B cell (primary cell): ENCODE measurements around the gene DGKZ. TPM values are rescaled to one million over a fixed set of nuclear protein-coding genes. Genes with fewer than 3 reads are reported as not detected.

Source experiments
- ATAC-seq: fragments of 200-7000 bp; cut with Tn5 transposase; one replicate; pipeline ENCODE4 v1.10.0; 2021; ENCODE audit warnings: low read depth, mild to moderate bottlenecking, moderate number of reproducible peaks, moderate library complexity
- CTCF ChIA-PET: fragments of 350-600 bp; sonication (Branson Sonifier 250); formaldehyde crosslinking; loops from one replicate; lab custom pipeline; 2021; ENCODE audit warnings: antibody characterized with exemption, inconsistent platforms; lab: Charles Lee
- POLR2A ChIA-PET: fragments of 350-600 bp; sonication (Branson Sonifier 250); formaldehyde crosslinking; loops from one replicate; lab custom pipeline; 2021; ENCODE audit warnings: antibody characterized with exemption; lab: Charles Lee
- DNase-seq: peaks from one replicate; pipeline ENCODE4 v3.0.0; 2013
- H2AFZ ChIP-seq: 2 replicates; pipeline ENCODE4 v1.6.1; 2012; ENCODE audit warnings: mild to moderate bottlenecking, low read depth, low read length; ENCODE audit not compliant: insufficient read depth, poor library complexity, severe bottlenecking
- H3K27ac ChIP-seq, 2 donors: 1 replicate in 1 of 2; 2 replicates in 1 of 2; pipeline ENCODE4 v1.5.1; 2012 to 2013; ENCODE audit warnings: low read length in 2 of 2, mild to moderate bottlenecking in 2 of 2, moderate library complexity in 1 of 2
- H3K27me3 ChIP-seq, 4 experiments: fragments of 200-600 bp in 1 of 4; sonication (generic) in 1 of 4; replicated peaks in 1 of 4; 1 replicate in 2 of 4; 2 replicates in 2 of 4; pipeline versions ENCODE4 v1.6.1 to v1.7.0; 2013 to 2016; ENCODE audit warnings: low read length in 3 of 4, mild to moderate bottlenecking in 2 of 4, mixed read lengths in 1 of 4, moderate library complexity in 1 of 4; ENCODE audit not compliant: insufficient read depth in 4 of 4, control insufficient read depth in 3 of 4; ENCODE audit errors: control extremely low read depth in 1 of 4
- H3K36me3 ChIP-seq, 2 experiments: replicated peaks in 1 of 2; 1 replicate in 1 of 2; 2 replicates in 1 of 2; pipeline versions ENCODE4 v1.6.1 to v1.7.1; 2013; ENCODE audit warnings: low read length in 1 of 2; ENCODE audit not compliant: insufficient read depth in 2 of 2, control insufficient read depth in 1 of 2; ENCODE audit errors: control extremely low read depth in 1 of 2, extremely low read depth in 1 of 2
- H3K4me1 ChIP-seq, 2 donors: fragments of 200-600 bp in 1 of 2; sonication (generic) in 1 of 2; 1 replicate in 1 of 2; 2 replicates in 1 of 2; pipeline versions ENCODE4 v1.5.1 to v1.6.1; 2013 to 2017; ENCODE audit warnings: low read length in 2 of 2; ENCODE audit not compliant: control insufficient read depth in 2 of 2, insufficient read depth in 2 of 2
- H3K4me2 ChIP-seq: replicated peaks from 2 replicates; pipeline ENCODE3; 2012; ENCODE audit warnings: mild to moderate bottlenecking, low read depth, low read length; ENCODE audit not compliant: poor library complexity, severe bottlenecking
- H3K4me3 ChIP-seq, 5 experiments: fragments of 200-600 bp in 1 of 5; sonication (generic) in 1 of 5; 1 replicate in 3 of 5; 2 replicates in 2 of 5; pipeline versions ENCODE4 v1.5.1 to v1.7.0; 2011 to 2016; ENCODE audit warnings: low read length in 4 of 5, mild to moderate bottlenecking in 4 of 5, low read depth in 2 of 5, control low read depth in 1 of 5, moderate library complexity in 1 of 5; ENCODE audit not compliant: insufficient read depth in 1 of 5; ENCODE audit errors: control extremely low read depth in 1 of 5, extremely low read depth in 1 of 5
- H3K79me2 ChIP-seq: fragments of 200-600 bp; sonication (generic); one replicate; pipeline ENCODE4 v1.6.0; 2016; ENCODE audit warnings: low read length; ENCODE audit not compliant: control insufficient read depth, insufficient read depth
- H3K9ac ChIP-seq: fragments of 200-600 bp; sonication (generic); 2 replicates; pipeline ENCODE4 v1.6.1; 2017; ENCODE audit warnings: mild to moderate bottlenecking, low read length, moderate library complexity
- H3K9me3 ChIP-seq, 3 donors: one replicate each; pipeline versions ENCODE4 v1.6.1 to v1.7.1; 2013; ENCODE audit warnings: low read length in 2 of 3; ENCODE audit not compliant: control insufficient read depth in 2 of 3, insufficient read depth in 1 of 3; ENCODE audit errors: control extremely low read depth in 1 of 3
- H4K20me1 ChIP-seq: 2 replicates; pipeline ENCODE4 v1.6.0; 2012; ENCODE audit warnings: mild to moderate bottlenecking, low read length; ENCODE audit not compliant: insufficient read depth, control insufficient read depth, poor library complexity, severe bottlenecking
- H3K27ac Mint-ChIP-seq: one replicate; pipeline ENCODE4 v1.8.0; 2021; ENCODE audit warnings: mixed read lengths
- H3K27me3 Mint-ChIP-seq: one replicate; pipeline ENCODE4 v1.8.0; 2021; ENCODE audit warnings: mixed read lengths
- H3K4me1 Mint-ChIP-seq: one replicate; pipeline ENCODE4 v1.8.0; 2021; ENCODE audit warnings: mixed read lengths
- H3K4me3 Mint-ChIP-seq: one replicate; pipeline ENCODE4 v1.8.0; 2021; ENCODE audit warnings: mixed read lengths
- H3K9me3 Mint-ChIP-seq: one replicate; pipeline ENCODE4 v1.8.0; 2022; ENCODE audit warnings: mixed read lengths; ENCODE audit not compliant: insufficient read depth
- EZH2 ChIP-seq: IDR thresholded peaks from 2 replicates; pipeline ENCODE4 v1.6.1; 2012; ENCODE audit warnings: borderline replicate concordance, low read depth, mild to moderate bottlenecking, moderate library complexity, low read length; ENCODE audit not compliant: insufficient read depth, poor library complexity, severe bottlenecking
- WGBS: methylation state at CpG from one replicate; pipeline ENCODE4 v1.1.5; 2013; ENCODE audit warnings: missing lambda C conversion rate; ENCODE audit not compliant: insufficient coverage; 5-methylcytosine and 5-hydroxymethylcytosine counted together
- intact Hi-C: fragments of 100-400 bp; cut with micrococcal nuclease; formaldehyde crosslinking; loops from one replicate; pipeline ENCODE4 v1.10.0; 2022
- polyA plus RNA-seq: library from polyadenylated mRNA; depleted of rRNA; stranded (reverse); fragments of >200 nt; gene quantifications from 2 replicates; pipeline ENCODE4 v1.2.3, GENCODE V29; 2012
- total RNA-seq, 2 donors: library from RNA; stranded (reverse); fragments of 120-200 nt in 1 of 2; gene quantifications; 1 replicate in 1 of 2; 2 replicates in 1 of 2; pipeline versions ENCODE4 v1.2.3 to v1.2.4, GENCODE V29; 2013 to 2022
- TF ChIP-seq, protein P1 (sequence below): fragments of 200-600 bp; IDR thresholded peaks from one replicate; pipeline ENCODE4 v1.8.0; 2022; ENCODE audit warnings: antibody characterized with exemption, mild to moderate bottlenecking

Gene DGKZ
- total and polyA plus RNA-seq, 2 donors (not counting 1 experiment from before 2014, with no cell fraction given) = 56.6 to 79.5 TPM

DNA sequence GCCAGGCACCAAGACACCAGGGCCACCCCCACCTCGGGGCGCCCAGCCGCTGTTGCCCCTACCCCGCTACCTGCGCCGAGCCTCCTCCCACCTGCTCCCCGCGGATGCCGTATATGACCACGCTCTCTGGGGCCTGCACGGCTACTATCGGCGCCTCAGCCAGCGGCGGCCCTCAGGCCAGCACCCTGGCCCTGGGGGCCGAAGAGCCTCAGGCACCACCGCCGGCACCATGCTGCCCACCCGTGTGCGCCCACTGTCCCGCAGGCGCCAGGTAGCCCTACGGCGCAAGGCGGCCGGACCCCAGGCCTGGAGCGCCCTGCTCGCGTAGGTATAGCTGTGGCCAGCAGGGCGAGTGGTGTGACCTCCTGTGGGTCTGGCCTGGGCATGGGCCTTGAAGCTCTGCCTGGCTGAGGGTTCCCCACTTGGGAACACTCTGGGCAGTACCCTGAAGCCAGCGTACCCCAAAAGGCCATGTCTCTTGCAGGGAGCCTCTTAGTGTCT, 19.4 kb downstream of the DGKZ start:
- intact Hi-C loops = loop anchor here (1.0 kb wide), 2 partner anchors 19 to 127 kb away; partner anchors contain the start of gene DGKZ
- CTCF ChIA-PET = interaction anchor here (1.7 to 3.5 kb wide), 2 partner anchors 15 to 20 kb away, joined by 6 to 18 read pairs; partner anchors contain the start of gene DGKZ

More for the DNA sequence above, 19.4 kb downstream of the DGKZ start:
- H3K4me3 Mint-ChIP-seq = no peak overlapping the region
- H3K9me3 Mint-ChIP-seq = no peaks in the 10 kb centered on the region
- TF ChIP-seq, protein P1, sequence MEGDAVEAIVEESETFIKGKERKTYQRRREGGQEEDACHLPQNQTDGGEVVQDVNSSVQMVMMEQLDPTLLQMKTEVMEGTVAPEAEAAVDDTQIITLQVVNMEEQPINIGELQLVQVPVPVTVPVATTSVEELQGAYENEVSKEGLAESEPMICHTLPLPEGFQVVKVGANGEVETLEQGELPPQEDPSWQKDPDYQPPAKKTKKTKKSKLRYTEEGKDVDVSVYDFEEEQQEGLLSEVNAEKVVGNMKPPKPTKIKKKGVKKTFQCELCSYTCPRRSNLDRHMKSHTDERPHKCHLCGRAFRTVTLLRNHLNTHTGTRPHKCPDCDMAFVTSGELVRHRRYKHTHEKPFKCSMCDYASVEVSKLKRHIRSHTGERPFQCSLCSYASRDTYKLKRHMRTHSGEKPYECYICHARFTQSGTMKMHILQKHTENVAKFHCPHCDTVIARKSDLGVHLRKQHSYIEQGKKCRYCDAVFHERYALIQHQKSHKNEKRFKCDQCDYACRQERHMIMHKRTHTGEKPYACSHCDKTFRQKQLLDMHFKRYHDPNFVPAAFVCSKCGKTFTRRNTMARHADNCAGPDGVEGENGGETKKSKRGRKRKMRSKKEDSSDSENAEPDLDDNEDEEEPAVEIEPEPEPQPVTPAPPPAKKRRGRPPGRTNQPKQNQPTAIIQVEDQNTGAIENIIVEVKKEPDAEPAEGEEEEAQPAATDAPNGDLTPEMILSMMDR = no peak
- no peak for TF ChIP-seq EZH2
- H3K9ac ChIP-seq = no peak overlapping the region
- no peak for DNase-seq
- no peak overlapping the region for H3K27ac ChIP-seq
- H3K79me2 ChIP-seq = peaks cover 42% of the 10 kb centered on the region
- H3K4me3 ChIP-seq = no peak overlapping the region
- H3K36me3 ChIP-seq = peaks cover 0 to 10% of the 10 kb centered on the region in 2 experiments
- peaks cover 9 to 19% of the 10 kb centered on the region in 2 donors for H3K4me1 ChIP-seq
- H2AFZ ChIP-seq = no peak overlapping the region
- H3K27ac Mint-ChIP-seq = no peak overlapping the region
- POLR2A ChIA-PET = interaction anchor here (0.6 kb wide), 1 partner anchor 194 kb away, joined by 3 read pairs; no protein-coding TSS in a partner anchor
- H3K27me3 ChIP-seq = no peaks in the 10 kb centered on the region
- H3K9me3 ChIP-seq = no peaks in the 10 kb centered on the region
- H4K20me1 ChIP-seq = peaks cover 77% of the 10 kb centered on the region
- H3K27me3 Mint-ChIP-seq = no peaks in the 10 kb centered on the region
- H3K4me2 ChIP-seq = no peak overlapping the region
- WGBS = 97% methylated on average over 31 of the region's 31 CpGs
- ATAC-seq = no peak
- peaks cover 20% of the 10 kb centered on the region for H3K4me1 Mint-ChIP-seq
